PC-3 (cell line): ENCODE measurements around the gene PF4V1. TPM values are rescaled to one million over a fixed set of nuclear protein-coding genes. Genes with fewer than 3 reads are reported as not detected.

Source experiments
- ATAC-seq: fragments of 200-7000 bp; cut with Tn5 transposase; 2 replicates; pipeline ENCODE4 v1.9.1; 2020; ENCODE audit warnings: mild to moderate bottlenecking, moderate library complexity
- BruUV-seq: library from RNA; stranded (reverse); fragments of 400-500 nt; replicated peaks from 2 replicates; lab custom pipeline; 2021; lab: Mats Ljungman, UMichigan
- CTCF ChIA-PET: fragments of 300-600 bp; sonication (Branson Sonifier 250); formaldehyde crosslinking; loops from one replicate; lab custom pipeline; 2022; ENCODE audit warnings: antibody characterized with exemption; lab: Charles Lee
- POLR2A ChIA-PET: fragments of 300-600 bp; sonication (Branson Sonifier 250); formaldehyde crosslinking; loops from one replicate; lab custom pipeline; 2022; ENCODE audit warnings: antibody characterized with exemption; ENCODE audit not compliant: unreplicated experiment; lab: Charles Lee
- DNase-seq: peaks from one replicate; pipeline ENCODE4 v3.0.0-alpha.2; 2015
- H2AFZ ChIP-seq: fragments of 300-600 bp; sonication (generic); 2 replicates; pipeline ENCODE4 v1.6.0; 2016; ENCODE audit warnings: antibody characterized with exemption, low read length
- H3F3A ChIP-seq: fragments of 300-600 bp; sonication (generic); one replicate; pipeline ENCODE4 v1.6.0; 2017; ENCODE audit warnings: antibody characterized with exemption, low read length, control low read depth, mild to moderate bottlenecking; ENCODE audit not compliant: unreplicated experiment
- H3K27ac ChIP-seq: fragments of 300-600 bp; sonication (generic); 2 replicates; pipeline ENCODE4 v1.5.1; 2016; ENCODE audit warnings: mild to moderate bottlenecking, low read length
- H3K27me3 ChIP-seq: fragments of 300-600 bp; sonication (generic); 2 replicates; pipeline ENCODE4 v1.6.1; 2016; ENCODE audit warnings: low read length, mixed read lengths
- H3K36me3 ChIP-seq: fragments of 300-600 bp; sonication (generic); 2 replicates; pipeline ENCODE4 v1.6.1; 2016; ENCODE audit warnings: low read depth, mixed run types, low read length, mixed read lengths
- H3K4me1 ChIP-seq: fragments of 300-600 bp; sonication (generic); 2 replicates; pipeline ENCODE4 v1.5.1; 2016; ENCODE audit warnings: low read length; ENCODE audit not compliant: insufficient read depth
- H3K4me2 ChIP-seq: fragments of 300-600 bp; sonication (generic); 2 replicates; pipeline ENCODE4 v1.6.0; 2016; ENCODE audit warnings: low read length
- H3K4me3 ChIP-seq: fragments of 300-600 bp; sonication (generic); 2 replicates; pipeline ENCODE4 v1.5.1; 2016; ENCODE audit warnings: mild to moderate bottlenecking, low read length, mixed read lengths
- H3K79me2 ChIP-seq: fragments of 300-600 bp; sonication (generic); 2 replicates; pipeline ENCODE4 v1.6.1; 2017; ENCODE audit warnings: low read length, mixed read lengths
- H3K9ac ChIP-seq: fragments of 300-600 bp; sonication (generic); 2 replicates; pipeline ENCODE4 v1.6.0; 2016; ENCODE audit warnings: mild to moderate bottlenecking, low read length
- H3K9me2 ChIP-seq: fragments of 300-600 bp; sonication (generic); replicated peaks from 2 replicates; pipeline ENCODE4 v1.6.1; 2016; ENCODE audit warnings: mixed run types, low read length, mixed read lengths
- H3K9me3 ChIP-seq: fragments of 300-600 bp; sonication (generic); 2 replicates; pipeline ENCODE4 v1.6.1; 2016; ENCODE audit warnings: low read length, mixed read lengths
- H4K20me1 ChIP-seq: fragments of 300-600 bp; sonication (generic); 2 replicates; pipeline ENCODE4 v1.6.1; 2016; ENCODE audit warnings: low read length, mixed read lengths
- EZH2 ChIP-seq: fragments of 300-600 bp; sonication (generic); IDR thresholded peaks from one replicate; pipeline ENCODE4 v1.6.1; 2017; ENCODE audit warnings: antibody characterized with exemption, mild to moderate bottlenecking, low read length; ENCODE audit not compliant: unreplicated experiment
- EZH2phosphoT487 ChIP-seq: fragments of 300-600 bp; sonication (generic); IDR thresholded peaks from 2 replicates; pipeline ENCODE4 v1.6.1; 2018; ENCODE audit warnings: mild to moderate bottlenecking, antibody characterized with exemption, low read length, borderline replicate concordance
- intact Hi-C: fragments of 100-400 bp; cut with micrococcal nuclease; formaldehyde crosslinking; loops from 2 replicates; pipeline ENCODE4 v1.9.0; 2023
- total RNA-seq: library from RNA; depleted of rRNA; stranded (reverse); fragments of >200 nt; gene quantifications from 2 replicates; pipeline ENCODE4 v1.2.3, GENCODE V29; 2014
- TF ChIP-seq, protein P1 (sequence below): fragments of 300-600 bp; sonication (generic); conservative IDR thresholded peaks from 2 replicates; pipeline ENCODE4 v1.5.1; 2017; ENCODE audit warnings: antibody characterized with exemption, low read depth, mild to moderate bottlenecking, low read length

Gene PF4V1
- total RNA-seq, 1 experiment from 2014 or later, result not detected

DNA sequence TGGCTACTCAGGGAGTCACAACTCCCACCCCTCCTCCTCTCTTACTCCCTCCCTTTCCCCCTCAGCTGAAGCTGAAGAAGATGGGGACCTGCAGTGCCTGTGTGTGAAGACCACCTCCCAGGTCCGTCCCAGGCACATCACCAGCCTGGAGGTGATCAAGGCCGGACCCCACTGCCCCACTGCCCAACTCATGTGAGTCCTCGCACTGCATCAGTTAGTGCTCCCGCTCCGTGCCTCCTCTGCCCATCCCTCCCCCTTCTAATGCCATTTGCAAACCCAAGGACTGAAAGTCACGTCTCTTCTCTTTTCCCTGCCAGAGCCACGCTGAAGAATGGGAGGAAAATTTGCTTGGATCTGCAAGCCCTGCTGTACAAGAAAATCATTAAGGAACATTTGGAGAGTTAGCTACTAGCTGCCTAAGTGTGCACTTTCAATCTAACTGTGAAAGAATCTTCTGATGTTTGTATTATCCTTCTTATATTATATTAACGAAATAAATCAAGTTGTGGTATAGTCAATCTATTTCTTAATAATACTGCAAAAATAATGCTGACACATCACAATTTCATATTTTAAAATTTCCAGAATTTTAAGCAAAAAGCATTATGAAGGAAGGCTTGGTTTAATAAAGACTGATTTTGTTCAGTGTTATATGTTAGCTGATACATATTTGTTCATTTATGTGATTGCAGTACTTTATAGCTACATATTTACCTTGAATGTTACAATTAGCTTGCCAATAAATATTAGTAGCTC is 800 bp downstream of the PF4V1 start:
- H3K27ac ChIP-seq, result no peak overlapping the region
- no peaks in the 10 kb centered on the region for H3K9me2 ChIP-seq
- no peak overlapping the region for H3K4me3 ChIP-seq
- no peaks in the 10 kb centered on the region for H3K36me3 ChIP-seq
- no peak for ATAC-seq
- no peaks in the 10 kb centered on the region for H3K9me3 ChIP-seq
- intact Hi-C loops, result no loop called here
- no peak overlapping the region for H3K9ac ChIP-seq
- DNase-seq, result no peak
- H4K20me1 ChIP-seq, result no peaks in the 10 kb centered on the region
- H3F3A ChIP-seq, result no peaks in the 10 kb centered on the region
- BruUV-seq, result no TSS peak
- no peaks in the 10 kb centered on the region for H3K79me2 ChIP-seq
- ChIA-PET CTCF (interaction anchor here (1.3 kb wide), 1 partner anchor 11 kb away, joined by 4 read pairs; no protein-coding TSS in a partner anchor), POLR2A (interaction anchor here (0.6 kb wide), 2 partner anchors 42 to 114 kb away, joined by 4 read pairs; partner anchors contain the start of gene CXCL8)
- H2AFZ ChIP-seq, result no peak overlapping the region
- no peaks in the 10 kb centered on the region for H3K27me3 ChIP-seq
- H3K4me2 ChIP-seq, result no peak overlapping the region
- peaks cover 18% of the 10 kb centered on the region for H3K4me1 ChIP-seq
- TF ChIP-seq, protein P1, sequence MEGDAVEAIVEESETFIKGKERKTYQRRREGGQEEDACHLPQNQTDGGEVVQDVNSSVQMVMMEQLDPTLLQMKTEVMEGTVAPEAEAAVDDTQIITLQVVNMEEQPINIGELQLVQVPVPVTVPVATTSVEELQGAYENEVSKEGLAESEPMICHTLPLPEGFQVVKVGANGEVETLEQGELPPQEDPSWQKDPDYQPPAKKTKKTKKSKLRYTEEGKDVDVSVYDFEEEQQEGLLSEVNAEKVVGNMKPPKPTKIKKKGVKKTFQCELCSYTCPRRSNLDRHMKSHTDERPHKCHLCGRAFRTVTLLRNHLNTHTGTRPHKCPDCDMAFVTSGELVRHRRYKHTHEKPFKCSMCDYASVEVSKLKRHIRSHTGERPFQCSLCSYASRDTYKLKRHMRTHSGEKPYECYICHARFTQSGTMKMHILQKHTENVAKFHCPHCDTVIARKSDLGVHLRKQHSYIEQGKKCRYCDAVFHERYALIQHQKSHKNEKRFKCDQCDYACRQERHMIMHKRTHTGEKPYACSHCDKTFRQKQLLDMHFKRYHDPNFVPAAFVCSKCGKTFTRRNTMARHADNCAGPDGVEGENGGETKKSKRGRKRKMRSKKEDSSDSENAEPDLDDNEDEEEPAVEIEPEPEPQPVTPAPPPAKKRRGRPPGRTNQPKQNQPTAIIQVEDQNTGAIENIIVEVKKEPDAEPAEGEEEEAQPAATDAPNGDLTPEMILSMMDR, result no peak
- TF ChIP-seq EZH2, result no peak
- TF ChIP-seq EZH2phosphoT487, result no peak

DNA sequence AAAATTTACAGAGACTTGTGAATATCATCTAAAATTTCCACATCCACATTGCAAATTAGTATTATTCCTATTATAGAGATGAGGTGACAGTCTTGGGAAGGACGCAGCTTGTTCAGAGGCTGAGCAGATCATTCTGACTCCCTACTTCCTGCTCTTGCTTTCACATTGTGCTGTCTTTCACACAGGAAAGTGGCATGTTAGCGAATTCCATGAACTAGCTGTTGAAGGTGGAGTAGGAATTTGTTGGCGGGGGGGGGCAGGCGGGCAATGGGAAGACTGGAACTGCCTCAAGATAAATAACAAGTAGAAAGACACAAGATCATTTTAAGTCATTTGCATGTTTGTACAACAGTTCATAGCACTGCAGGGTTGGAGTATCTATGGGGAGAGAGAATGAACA is 2.3 kb downstream of the PF4V1 start:
- POLR2A ChIA-PET, result no interaction called here

More for the DNA sequence above, 2.3 kb downstream of the PF4V1 start:
- H3K9ac ChIP-seq, result no peak overlapping the region
- H3F3A ChIP-seq, result no peaks in the 10 kb centered on the region
- H3K9me3 ChIP-seq, result no peaks in the 10 kb centered on the region
- no peaks in the 10 kb centered on the region for H3K27me3 ChIP-seq
- intact Hi-C loops, result no loop called here
- no peaks in the 10 kb centered on the region for H3K9me2 ChIP-seq
- BruUV-seq, result no TSS peak
- CTCF ChIA-PET, result no interaction called here
- H2AFZ ChIP-seq, result no peak overlapping the region
- H4K20me1 ChIP-seq, result no peaks in the 10 kb centered on the region
- DNase-seq (no peak), ATAC-seq (no peak)
- H3K36me3 ChIP-seq, result no peaks in the 10 kb centered on the region
- peaks cover 24% of the 10 kb centered on the region for H3K4me1 ChIP-seq
- no peak overlapping the region for H3K4me3 ChIP-seq
- no peak for TF ChIP-seq EZH2phosphoT487
- TF ChIP-seq, protein P1, result no peak
- no peak for TF ChIP-seq EZH2
- no peak overlapping the region for H3K27ac ChIP-seq
- H3K4me2 ChIP-seq, result no peak overlapping the region
- no peaks in the 10 kb centered on the region for H3K79me2 ChIP-seq
